Peyer's patch (tissue), 4 donors: Measurements from ENCODE around the gene CDC123.

ENCODE experiments used
- CTCF ChIP-seq, 6 experiments: fragments of 450-650 bp in 4 of 6; fragments of 200-600 bp in 2 of 6; sonication (generic) in 1 of 6; IDR thresholded peaks; one replicate each; pipeline ENCODE4 v1.5.1; 2017 to 2019; ENCODE audit warnings: antibody characterized with exemption in 6 of 6, mild to moderate bottlenecking in 3 of 6, moderate library complexity in 1 of 6
- POLR2A ChIP-seq, 2 donors: fragments of 450-650 bp; IDR thresholded peaks; one replicate each; pipeline ENCODE4 v1.5.1; 2017; ENCODE audit warnings: antibody characterized with exemption in 2 of 2, mild to moderate bottlenecking in 2 of 2, moderate library complexity in 2 of 2

GRCh38 chr10:12160664-12161063, 35.3 kb upstream of the CDC123 start:
- TF ChIP-seq CTCF (IDR thresholded peaks at IDR 0.05) (no peak), POLR2A (IDR thresholded peaks at IDR 0.05) (no peak)
